ENCODE results near the gene VTCN1.
"Not testable (repeated sequence)": the region's sequence is repeated elsewhere in the genome, so short reads cannot be mapped to it uniquely, and the experiment has no call there.

Gene VTCN1

DNA sequence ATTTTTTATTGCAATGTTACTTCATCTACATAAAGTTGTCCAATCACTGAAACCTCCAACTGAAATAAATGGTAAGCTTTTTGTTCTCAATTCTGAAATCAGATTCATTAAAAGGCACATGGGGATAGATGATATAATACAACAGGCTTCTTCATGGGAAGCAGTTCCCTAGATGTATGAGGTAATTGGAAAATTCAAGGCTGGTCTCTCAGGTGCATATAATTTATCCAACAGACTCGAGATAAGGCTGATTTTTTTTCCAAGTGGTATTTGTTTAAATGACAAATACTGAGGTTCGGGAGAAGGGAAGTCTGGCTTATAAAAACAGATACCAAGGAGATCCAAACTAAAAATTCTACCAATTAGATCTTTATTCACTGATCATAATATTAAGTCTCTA is 103.4 kb downstream of the VTCN1 start:
- POLR2A ChIA-PET, result no interaction called here
- CTCF ChIA-PET, result interaction anchor here (0.9 to 2.5 kb wide), 5 partner anchors 13 to 39 kb away, joined by 4 to 11 read pairs (median 4); no protein-coding TSS in a partner anchor

GRCh38 chr1:117106478-117106877 is 104.2 kb downstream of the VTCN1 start:
- CTCF ChIA-PET, result interaction anchor here (0.9 to 2.5 kb wide), 5 partner anchors 12 to 38 kb away, joined by 4 to 11 read pairs (median 4); no protein-coding TSS in a partner anchor
- no peak for DNase-seq (ENCODE audit: low read depth, low spot score)
- H3K4me3 ChIP-seq (ENCODE audit: low read depth, low read length), result no peak overlapping the region
- TF ChIP-seq CTCF (IDR thresholded peaks at IDR 0.05; ENCODE audit: insufficient read depth, low read length, missing control alignments), result no peak
- POLR2A ChIA-PET, result no interaction called here

More for the DNA sequence above, 103.4 kb downstream of the VTCN1 start:
- TF ChIP-seq CTCF (IDR thresholded peaks at IDR 0.05; ENCODE audit: insufficient read depth, low read length, missing control alignments), result no peak
- no peak for DNase-seq (ENCODE audit: low read depth, low spot score)
- H3K4me3 ChIP-seq (ENCODE audit: low read depth, low read length), result no peak overlapping the region

- H3K4me3 ChIP-seq (ENCODE audit: low read depth, low read length), result no peak overlapping the region
- no peak for TF ChIP-seq CTCF (IDR thresholded peaks at IDR 0.05; ENCODE audit: insufficient read depth, low read length, missing control alignments)
- ChIA-PET CTCF (no interaction called here), POLR2A (no interaction called here)
- no peak for DNase-seq (ENCODE audit: low read depth, low spot score)
Measured at GRCh38 chr1:117105722-117106121, 105.0 kb downstream of the VTCN1 start.

DNA sequence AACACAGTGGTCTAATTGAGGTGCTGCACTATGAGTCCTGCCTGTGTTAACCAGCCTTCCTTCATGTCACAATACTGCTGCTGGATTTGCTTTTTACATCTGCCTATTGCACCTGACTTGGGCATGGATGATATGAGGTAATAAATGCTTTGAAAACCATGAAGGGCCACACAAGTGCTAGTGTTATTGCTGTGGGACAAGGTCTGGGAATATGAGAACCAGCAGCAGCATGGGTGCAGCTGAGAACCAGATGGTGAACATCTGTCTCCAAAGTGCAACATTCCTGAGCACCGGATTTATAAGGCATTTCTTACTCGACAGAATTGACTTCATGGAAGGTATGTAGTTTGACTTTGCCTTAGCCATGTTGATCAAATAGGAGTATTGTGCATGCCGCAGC is 105.7 kb downstream of the VTCN1 start:
- no peak for TF ChIP-seq CTCF (IDR thresholded peaks at IDR 0.05; ENCODE audit: insufficient read depth, low read length, missing control alignments)
- CTCF ChIA-PET, result interaction anchor here (1.5 kb wide), 1 partner anchor 18 kb away, joined by 5 read pairs; no protein-coding TSS in a partner anchor
- no peak for DNase-seq (ENCODE audit: low read depth, low spot score)
- H3K4me3 ChIP-seq (ENCODE audit: low read depth, low read length), result no peak overlapping the region
- POLR2A ChIA-PET, result no interaction called here

GRCh38 chr1:117101858-117102257 is 108.9 kb downstream of the VTCN1 start:
- DNase-seq (ENCODE audit: low read depth, low spot score); POLR2A ChIA-PET: not testable (repeated sequence)
- CTCF ChIA-PET, result interaction anchor here (1.1 to 1.6 kb wide), 4 partner anchors 8 to 27 kb away, joined by 3 to 6 read pairs (median 4); no protein-coding TSS in a partner anchor

DNA sequence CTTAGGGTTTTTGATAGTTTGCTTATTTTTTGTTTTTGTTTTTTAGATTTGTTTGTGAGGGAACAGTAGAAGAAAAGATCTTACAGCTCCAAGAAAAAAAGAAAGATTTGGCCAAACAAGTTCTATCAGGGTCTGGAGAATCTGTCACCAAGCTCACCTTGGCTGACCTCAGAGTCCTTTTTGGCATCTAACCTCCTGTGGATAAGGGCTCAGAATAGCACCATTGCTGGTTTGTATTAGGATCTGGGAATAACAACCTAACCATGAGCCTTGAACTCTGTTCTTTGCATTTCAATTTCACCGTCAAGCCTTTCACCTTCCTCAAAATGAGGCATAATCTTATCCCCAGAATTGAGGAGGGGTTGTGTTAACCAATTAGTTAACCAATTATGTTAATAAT is 109.4 kb downstream of the VTCN1 start:
- CTCF ChIA-PET, result interaction anchor here (1.1 to 1.6 kb wide), 4 partner anchors 8 to 27 kb away, joined by 3 to 6 read pairs (median 4); no protein-coding TSS in a partner anchor
- no peak for DNase-seq (ENCODE audit: low read depth, low spot score)
- POLR2A ChIA-PET, result no interaction called here
- H3K4me3 ChIP-seq (ENCODE audit: low read depth, low read length), result no peak overlapping the region
- no peak for TF ChIP-seq CTCF (IDR thresholded peaks at IDR 0.05; ENCODE audit: insufficient read depth, low read length, missing control alignments)

More at GRCh38 chr1:117101858-117102257, 108.9 kb downstream of the VTCN1 start:
- not testable (repeated sequence) for H3K4me3 ChIP-seq (ENCODE audit: low read depth, low read length)

- TF ChIP-seq CTCF (IDR thresholded peaks at IDR 0.05; ENCODE audit: insufficient read depth, low read length, missing control alignments), result no peak
- no peak overlapping the region for H3K4me3 ChIP-seq (ENCODE audit: low read depth, low read length)
- ChIA-PET POLR2A (no interaction called here), CTCF (interaction anchor here (0.6 to 14.7 kb wide), 4 partner anchors 16 to 31 kb away, joined by 3 to 171 read pairs (median 6); no protein-coding TSS in a partner anchor)
- DNase-seq (ENCODE audit: low read depth, low spot score), result no peak
Measured at GRCh38 chr1:117098287-117098890, 112.3 kb downstream of the VTCN1 start.
